ENCODE results near the gene GOLIM4. TPM values are rescaled to one million over a fixed set of nuclear protein-coding genes. Genes with fewer than 3 reads are reported as not detected.

The GOLIM4 gene
- total RNA-seq, 4 donors from 2014 or later = 13.0 to 20.8 (median 17.8) TPM

DNA sequence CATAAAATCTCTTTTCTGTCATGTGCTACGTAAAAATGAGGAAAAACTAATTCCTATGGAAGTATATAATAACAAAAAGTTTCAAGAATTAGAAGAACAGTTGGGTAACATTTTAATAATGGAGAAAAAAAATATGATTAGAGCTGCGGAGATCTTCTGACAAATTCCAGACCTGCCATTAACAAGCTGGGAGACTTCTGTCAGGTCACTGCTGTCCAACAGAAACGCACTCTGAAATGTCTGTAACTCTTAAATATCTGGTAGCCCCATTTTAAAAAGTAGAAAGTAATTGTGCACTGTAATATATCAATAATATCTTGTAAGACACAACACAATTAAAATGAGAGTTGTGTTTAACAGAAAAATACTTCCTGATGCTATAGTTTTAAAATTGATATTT, 15.7 kb downstream of the GOLIM4 start:
- in situ Hi-C loops (cut with MboI; ENCODE audit: low sequenced_read_pairs in 4 of 4) = no loop called here
- ATAC-seq = no peak
- peaks cover 7 to 17% of the 10 kb centered on the region in 2 donors for H3K4me1 ChIP-seq
- no peak for DNase-seq
- intact Hi-C loops (cut with DNase I; ENCODE audit: low total_unique reads) = no loop called here
- no peak for TF ChIP-seq POLR2A (IDR thresholded peaks at IDR 0.05)
- TF ChIP-seq, protein P1, sequence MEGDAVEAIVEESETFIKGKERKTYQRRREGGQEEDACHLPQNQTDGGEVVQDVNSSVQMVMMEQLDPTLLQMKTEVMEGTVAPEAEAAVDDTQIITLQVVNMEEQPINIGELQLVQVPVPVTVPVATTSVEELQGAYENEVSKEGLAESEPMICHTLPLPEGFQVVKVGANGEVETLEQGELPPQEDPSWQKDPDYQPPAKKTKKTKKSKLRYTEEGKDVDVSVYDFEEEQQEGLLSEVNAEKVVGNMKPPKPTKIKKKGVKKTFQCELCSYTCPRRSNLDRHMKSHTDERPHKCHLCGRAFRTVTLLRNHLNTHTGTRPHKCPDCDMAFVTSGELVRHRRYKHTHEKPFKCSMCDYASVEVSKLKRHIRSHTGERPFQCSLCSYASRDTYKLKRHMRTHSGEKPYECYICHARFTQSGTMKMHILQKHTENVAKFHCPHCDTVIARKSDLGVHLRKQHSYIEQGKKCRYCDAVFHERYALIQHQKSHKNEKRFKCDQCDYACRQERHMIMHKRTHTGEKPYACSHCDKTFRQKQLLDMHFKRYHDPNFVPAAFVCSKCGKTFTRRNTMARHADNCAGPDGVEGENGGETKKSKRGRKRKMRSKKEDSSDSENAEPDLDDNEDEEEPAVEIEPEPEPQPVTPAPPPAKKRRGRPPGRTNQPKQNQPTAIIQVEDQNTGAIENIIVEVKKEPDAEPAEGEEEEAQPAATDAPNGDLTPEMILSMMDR (IDR thresholded peaks at IDR 0.05 in 4 of 5, conservative IDR thresholded peaks at IDR 0.05 in 1 of 5) = no peak
- H3K27me3 ChIP-seq = no peaks in the 10 kb centered on the region
- no peak overlapping the region for H3K4me3 ChIP-seq
- no peaks in the 10 kb centered on the region for H3K36me3 ChIP-seq
- H3K9me3 ChIP-seq = no peaks in the 10 kb centered on the region
- H3K27ac ChIP-seq = no peak overlapping the region

DNA sequence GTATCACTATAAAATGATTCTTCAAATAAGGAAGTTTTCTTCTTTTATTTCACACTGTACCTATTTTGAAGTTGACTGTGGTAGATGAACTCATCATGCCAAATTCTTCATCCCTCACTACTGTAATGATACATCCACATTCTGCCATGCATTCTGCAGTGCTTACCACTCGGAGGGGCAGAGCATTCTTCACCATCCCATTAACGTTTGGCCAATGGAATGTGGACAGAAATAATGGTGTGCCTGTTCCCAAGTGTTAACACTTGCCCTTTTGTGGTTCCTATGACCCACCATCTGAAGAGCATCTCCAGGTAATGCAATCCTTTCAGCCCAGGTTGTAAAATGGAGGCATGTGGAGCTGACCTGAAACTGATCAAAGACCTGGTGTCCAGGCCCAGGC, 18.6 kb downstream of the GOLIM4 start:
- DNase-seq (no peak), ATAC-seq (no peak)
- peaks cover 15 to 23% of the 10 kb centered on the region in 2 donors for H3K4me1 ChIP-seq
- no peak overlapping the region for H3K4me3 ChIP-seq
- no peaks in the 10 kb centered on the region for H3K9me3 ChIP-seq
- no peaks in the 10 kb centered on the region for H3K36me3 ChIP-seq
- intact Hi-C loops (cut with DNase I; ENCODE audit: low total_unique reads) (no loop called here), in situ Hi-C loops (cut with MboI; ENCODE audit: low sequenced_read_pairs in 4 of 4) (no loop called here)
- no peaks in the 10 kb centered on the region for H3K27me3 ChIP-seq
- H3K27ac ChIP-seq = no peak overlapping the region
- TF ChIP-seq, protein P1 (IDR thresholded peaks at IDR 0.05 in 4 of 5, conservative IDR thresholded peaks at IDR 0.05 in 1 of 5) = no peak
- TF ChIP-seq POLR2A (IDR thresholded peaks at IDR 0.05) = no peak

DNA sequence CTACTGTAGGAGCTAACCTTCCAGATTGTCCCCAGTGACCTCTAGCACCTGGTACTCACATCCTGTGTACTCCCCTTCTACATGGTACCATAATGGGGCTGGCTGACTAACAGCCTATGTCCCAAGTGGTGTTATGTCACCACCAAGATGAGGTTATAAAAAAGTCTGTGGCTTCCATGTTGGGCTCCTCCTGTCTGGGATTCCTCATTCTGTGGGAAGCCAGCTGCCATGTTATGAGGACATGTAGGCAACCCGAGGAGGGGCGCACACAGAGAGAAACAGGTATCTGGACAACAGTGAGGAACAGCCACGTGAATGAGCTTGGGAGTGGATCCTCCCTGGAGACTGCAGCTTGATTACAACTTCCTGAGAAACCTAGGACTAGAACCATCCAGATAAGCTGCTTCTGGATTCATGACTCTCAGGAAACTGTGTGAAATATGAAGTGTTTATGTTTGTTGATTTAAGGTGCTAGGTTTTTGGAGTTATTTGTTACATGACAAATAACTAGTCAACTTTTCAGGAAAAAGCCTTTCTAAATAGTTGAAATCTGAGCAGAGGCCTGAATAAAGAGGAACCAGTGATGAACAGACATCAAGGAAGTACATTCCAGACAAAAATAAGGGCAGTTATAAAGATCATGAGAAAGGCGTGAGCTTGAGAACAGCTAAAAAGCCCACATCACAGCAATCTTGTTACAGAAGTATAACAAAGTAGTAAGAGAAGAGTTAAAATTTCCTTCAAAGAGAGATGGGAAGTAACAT, 21.7 kb downstream of the GOLIM4 start:
- Histone ChIP-seq H3K27ac (peak overlapping the region in 1 of 4 donors; percentile 20), H3K9me3 (no peaks in the 10 kb centered on the region), H3K36me3 (no peaks in the 10 kb centered on the region), H3K27me3 (no peaks in the 10 kb centered on the region), H3K4me3 (no peak overlapping the region), H3K4me1 (peaks cover 8 to 9% of the 10 kb centered on the region in 2 donors)
- ATAC-seq (no peak), DNase-seq (no peak)
- TF ChIP-seq, protein P1 (IDR thresholded peaks at IDR 0.05 in 4 of 5, conservative IDR thresholded peaks at IDR 0.05 in 1 of 5) = no peak
- no peak for TF ChIP-seq POLR2A (IDR thresholded peaks at IDR 0.05)
- intact Hi-C loops (cut with DNase I; ENCODE audit: low total_unique reads) = no loop called here
- in situ Hi-C loops (cut with MboI; ENCODE audit: low sequenced_read_pairs in 4 of 4) = no loop called here

DNA sequence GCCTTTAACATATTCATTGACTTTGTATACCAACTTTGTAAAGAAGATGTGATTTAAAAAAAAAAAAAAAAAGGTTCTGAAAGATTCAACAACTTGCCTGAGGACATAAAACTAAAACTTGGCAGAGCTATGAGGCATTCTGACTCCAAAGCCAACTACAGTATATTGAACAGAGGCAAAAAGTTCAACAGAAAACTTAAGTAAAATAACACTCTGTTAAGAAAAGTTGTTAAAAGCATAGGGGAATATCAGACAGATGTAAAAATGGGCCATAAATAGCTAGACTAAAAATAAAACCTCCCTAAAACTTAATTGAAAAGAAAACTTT, 23.4 kb downstream of the GOLIM4 start:
- intact Hi-C loops (cut with DNase I; ENCODE audit: low total_unique reads) = no loop called here
- in situ Hi-C loops (cut with MboI; ENCODE audit: low sequenced_read_pairs in 4 of 4) = no loop called here
- ATAC-seq = no peak

More for the DNA sequence above, 23.4 kb downstream of the GOLIM4 start:
- no peaks in the 10 kb centered on the region for H3K36me3 ChIP-seq
- TF ChIP-seq, protein P1 (IDR thresholded peaks at IDR 0.05 in 4 of 5, conservative IDR thresholded peaks at IDR 0.05 in 1 of 5) = no peak
- no peak for TF ChIP-seq POLR2A (IDR thresholded peaks at IDR 0.05)
- no peaks in the 10 kb centered on the region for H3K9me3 ChIP-seq
- H3K4me3 ChIP-seq = no peak overlapping the region
- H3K27ac ChIP-seq = no peak overlapping the region
- H3K4me1 ChIP-seq = peaks cover 8 to 9% of the 10 kb centered on the region in 2 donors
- no peaks in the 10 kb centered on the region for H3K27me3 ChIP-seq
- no peak for DNase-seq
